ENCODE measurements around the gene UQCC3. TPM values are rescaled to one million over a fixed set of nuclear protein-coding genes. Genes with fewer than 3 reads are reported as not detected.

UQCC3 gene
- total RNA-seq, 1 donor from 2014 or later = 9.4 TPM

- peak; percentile 77 for ATAC-seq (ENCODE audit: low read depth)
- peak overlapping the region; percentile 76 for H3K27ac Mint-ChIP-seq
- DNase-seq = no peak
- peak overlapping the region; percentile 73 for H3K4me3 Mint-ChIP-seq
- intact Hi-C loops (cut with micrococcal nuclease) = loop anchor here (1.0 kb wide), 2 partner anchors 13 to 181 kb away; no protein-coding TSS in a partner anchor
- ChIA-PET POLR2A (interaction anchor here (0.6 to 9.2 kb wide), 23 partner anchors 9 to 1295 kb away, joined by 3 to 175 read pairs (median 4); partner anchors contain the start of genes B3GAT3, BSCL2, C11orf98 and CSKMT), CTCF (interaction anchor here (0.7 to 2.3 kb wide), 10 partner anchors 9 to 286 kb away, joined by 3 to 21 read pairs (median 4); partner anchors contain the start of genes LRRN4CL, SLC3A2 and TUT1)
- no peak for TF ChIP-seq CTCF (IDR thresholded peaks at IDR 0.05)
- H3K4me1 Mint-ChIP-seq = peaks cover 36% of the 10 kb centered on the region
- peaks cover 30% of the 10 kb centered on the region for H3K36me3 Mint-ChIP-seq (ENCODE audit: low read depth)
- H3K9me3 Mint-ChIP-seq = no peaks in the 10 kb centered on the region
- H3K27me3 Mint-ChIP-seq = no peaks in the 10 kb centered on the region
These were observed 9.4 kb downstream of the UQCC3 start for GRCh38 chr11:62680825-62681240.

- Mint-ChIP-seq H3K4me3 (no peak overlapping the region), H3K9me3 (no peaks in the 10 kb centered on the region), H3K36me3 (ENCODE audit: low read depth) (peaks cover 13% of the 10 kb centered on the region), H3K4me1 (peaks cover 25% of the 10 kb centered on the region), H3K27ac (no peak overlapping the region), H3K27me3 (peaks cover 4% of the 10 kb centered on the region)
- ChIA-PET POLR2A (interaction anchor here (0.6 to 3.1 kb wide), 2 partner anchors 10 to 173 kb away, joined by 3 to 18 read pairs; partner anchors contain the start of genes LBHD1 and UQCC3), CTCF (interaction anchor here (2.6 kb wide), 1 partner anchor 12 kb away, joined by 7 read pairs; no protein-coding TSS in a partner anchor)
- DNase-seq (no peak), ATAC-seq (ENCODE audit: low read depth) (no peak)
- no peak for TF ChIP-seq CTCF (IDR thresholded peaks at IDR 0.05)
- intact Hi-C loops (cut with micrococcal nuclease) = no loop called here
These were observed 11.0 kb downstream of the UQCC3 start for GRCh38 chr11:62682518-62682917.

- Mint-ChIP-seq H3K36me3 (ENCODE audit: low read depth) (peaks cover 23% of the 10 kb centered on the region), H3K4me3 (no peak overlapping the region), H3K9me3 (no peaks in the 10 kb centered on the region), H3K4me1 (no peaks in the 10 kb centered on the region), H3K27ac (no peak overlapping the region), H3K27me3 (peaks cover 7% of the 10 kb centered on the region)
- ChIA-PET POLR2A (interaction anchor here (0.6 to 1.6 kb wide), 5 partner anchors 20 to 128 kb away, joined by 3 to 8 read pairs (median 3); partner anchors contain the start of gene GANAB), CTCF (no interaction called here)
- ATAC-seq (ENCODE audit: low read depth) (peak; percentile 28), DNase-seq (no peak)
- intact Hi-C loops (cut with micrococcal nuclease) = no loop called here
- TF ChIP-seq CTCF (IDR thresholded peaks at IDR 0.05) = no peak
These were observed 16.3 kb downstream of the UQCC3 start for GRCh38 chr11:62687508-62688396.

GRCh38 chr11:62688491-62688890 is 17.0 kb downstream of the UQCC3 start:
- H3K27me3 Mint-ChIP-seq = peaks cover 7% of the 10 kb centered on the region
- ChIA-PET POLR2A (interaction anchor here (0.6 to 1.6 kb wide), 3 partner anchors 17 to 42 kb away, joined by 3 to 8 read pairs (median 3); partner anchors contain the start of genes GANAB and UQCC3), CTCF (no interaction called here)
- H3K4me3 Mint-ChIP-seq = no peak overlapping the region
- no peaks in the 10 kb centered on the region for H3K4me1 Mint-ChIP-seq
- H3K27ac Mint-ChIP-seq = no peak overlapping the region
- intact Hi-C loops (cut with micrococcal nuclease) = no loop called here
- H3K9me3 Mint-ChIP-seq = no peaks in the 10 kb centered on the region
- peaks cover 25% of the 10 kb centered on the region for H3K36me3 Mint-ChIP-seq (ENCODE audit: low read depth)
- no peak for DNase-seq
- TF ChIP-seq CTCF (IDR thresholded peaks at IDR 0.05) = no peak
- no peak for ATAC-seq (ENCODE audit: low read depth)
